ENCODE measurements around the gene CREB3.

CREB3 gene

DNA sequence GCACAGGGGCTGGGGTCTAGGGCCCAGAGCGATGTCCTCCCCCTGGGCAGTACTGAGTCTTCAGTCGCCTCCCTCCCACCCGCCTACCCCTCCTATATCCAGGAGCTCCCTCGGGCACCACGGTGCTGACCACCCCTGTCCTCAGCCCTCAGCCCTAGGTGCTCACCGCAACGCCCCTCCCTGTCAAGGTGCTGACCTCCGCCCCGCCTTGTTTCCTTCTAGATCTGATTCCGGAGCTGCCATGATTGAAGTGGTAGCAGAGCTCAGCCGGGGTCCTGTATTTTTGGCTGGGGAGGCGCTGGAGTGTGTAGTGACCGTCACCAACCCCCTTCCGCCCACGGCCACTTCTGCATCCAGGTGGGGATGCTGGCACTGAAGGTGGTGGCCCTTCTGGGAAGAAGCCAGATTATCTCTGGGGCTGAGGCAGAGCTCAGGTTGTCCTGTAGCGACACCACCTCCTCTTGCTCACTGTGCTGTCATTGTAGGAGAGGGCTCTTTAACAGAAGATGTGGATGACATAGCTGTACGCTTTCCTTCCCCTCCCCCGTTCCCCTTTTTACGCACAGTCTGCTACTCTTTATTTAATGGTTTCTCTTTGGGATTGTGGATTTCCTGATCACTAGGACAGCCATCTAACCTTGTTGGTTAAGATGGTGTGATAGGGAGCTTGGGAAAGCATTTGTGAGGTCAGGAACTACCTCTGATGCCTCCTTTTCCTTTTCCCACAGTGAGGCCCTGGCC lies 17.2 kb downstream of the CREB3 start:
- DNase-seq: peak; percentile 25 to 32

DNA sequence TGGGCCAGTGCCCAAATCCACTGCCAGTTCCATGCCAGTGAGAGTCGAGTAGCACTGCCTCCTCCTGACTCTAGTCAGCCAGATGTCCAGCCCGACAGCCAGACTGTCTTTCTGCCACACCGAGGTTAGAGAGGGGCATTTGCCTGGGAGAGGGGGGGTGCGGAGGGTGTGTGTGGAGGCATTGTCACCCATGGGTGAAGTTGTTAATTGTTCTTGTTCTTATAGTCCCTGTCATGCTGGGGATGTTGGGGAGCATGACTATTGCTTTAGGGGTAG lies 17.7 kb downstream of the CREB3 start:
- DNase-seq: no peak

DNA sequence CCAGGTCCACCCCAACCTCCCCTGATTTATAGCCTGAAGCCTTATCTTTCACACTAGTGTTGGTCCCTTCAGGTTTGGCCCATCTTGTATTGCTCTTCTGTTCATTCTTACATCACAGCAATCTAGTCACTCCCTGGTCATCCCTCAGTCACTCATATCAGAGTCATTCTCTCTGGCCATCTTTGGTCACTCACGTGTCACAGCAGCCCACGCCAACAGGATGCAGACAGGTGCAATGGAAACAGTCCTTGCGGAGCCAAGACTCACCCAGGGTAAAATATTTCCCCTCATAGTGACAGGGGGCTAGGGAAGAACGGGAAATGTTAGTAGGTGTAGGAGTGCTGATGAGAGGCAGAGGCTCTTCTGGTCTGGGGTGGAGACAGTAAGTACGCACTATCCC lies 21.0 kb downstream of the CREB3 start:
- no peak for DNase-seq

DNA sequence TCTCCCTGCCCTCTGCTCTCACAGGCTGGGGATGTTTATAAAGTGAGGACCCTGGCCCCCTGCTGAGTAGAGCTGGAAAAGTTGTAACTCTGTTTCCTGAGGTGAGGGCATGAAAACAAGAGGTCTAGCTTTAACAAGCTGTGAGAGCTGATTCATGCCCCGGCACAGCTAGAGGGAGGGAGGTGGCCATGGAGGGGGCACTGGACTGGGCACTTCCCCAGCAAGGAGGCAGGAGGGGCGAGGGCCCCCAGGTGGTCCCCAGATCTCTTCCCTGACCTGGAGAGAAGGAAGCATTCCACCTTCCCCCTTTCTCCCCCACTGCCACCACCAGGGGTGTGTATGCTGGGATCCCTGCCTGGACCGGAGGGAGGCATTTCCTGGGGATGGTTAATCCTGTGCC lies 21.8 kb downstream of the CREB3 start, which contains the start of gene MSMP:
Gene MSMP, minus strand, starts transcription at position 13 of the 400 bp plus-strand sequence. CDS start 147 bp downstream, outside the sequence.
- no peak for DNase-seq

DNA sequence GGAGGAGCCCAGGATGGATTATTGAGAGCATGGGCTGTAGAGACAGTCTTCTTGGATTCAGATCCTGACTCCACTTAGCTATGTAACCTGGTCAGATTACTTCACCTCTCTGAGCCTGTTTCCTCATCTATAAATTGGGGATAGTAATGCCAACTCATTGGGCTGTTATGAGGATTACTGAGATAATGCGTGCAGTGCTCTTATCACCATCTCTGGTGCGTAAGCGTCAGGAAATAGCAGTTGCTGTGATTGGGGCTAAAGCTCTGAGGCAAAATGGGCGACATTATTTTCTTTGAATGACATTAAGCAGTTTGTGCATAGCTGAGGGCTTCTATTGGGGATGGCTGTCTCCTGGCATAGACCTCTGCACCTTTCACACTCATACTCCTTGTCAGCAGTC lies 22.6 kb downstream of the CREB3 start:
- DNase-seq: no peak

DNA sequence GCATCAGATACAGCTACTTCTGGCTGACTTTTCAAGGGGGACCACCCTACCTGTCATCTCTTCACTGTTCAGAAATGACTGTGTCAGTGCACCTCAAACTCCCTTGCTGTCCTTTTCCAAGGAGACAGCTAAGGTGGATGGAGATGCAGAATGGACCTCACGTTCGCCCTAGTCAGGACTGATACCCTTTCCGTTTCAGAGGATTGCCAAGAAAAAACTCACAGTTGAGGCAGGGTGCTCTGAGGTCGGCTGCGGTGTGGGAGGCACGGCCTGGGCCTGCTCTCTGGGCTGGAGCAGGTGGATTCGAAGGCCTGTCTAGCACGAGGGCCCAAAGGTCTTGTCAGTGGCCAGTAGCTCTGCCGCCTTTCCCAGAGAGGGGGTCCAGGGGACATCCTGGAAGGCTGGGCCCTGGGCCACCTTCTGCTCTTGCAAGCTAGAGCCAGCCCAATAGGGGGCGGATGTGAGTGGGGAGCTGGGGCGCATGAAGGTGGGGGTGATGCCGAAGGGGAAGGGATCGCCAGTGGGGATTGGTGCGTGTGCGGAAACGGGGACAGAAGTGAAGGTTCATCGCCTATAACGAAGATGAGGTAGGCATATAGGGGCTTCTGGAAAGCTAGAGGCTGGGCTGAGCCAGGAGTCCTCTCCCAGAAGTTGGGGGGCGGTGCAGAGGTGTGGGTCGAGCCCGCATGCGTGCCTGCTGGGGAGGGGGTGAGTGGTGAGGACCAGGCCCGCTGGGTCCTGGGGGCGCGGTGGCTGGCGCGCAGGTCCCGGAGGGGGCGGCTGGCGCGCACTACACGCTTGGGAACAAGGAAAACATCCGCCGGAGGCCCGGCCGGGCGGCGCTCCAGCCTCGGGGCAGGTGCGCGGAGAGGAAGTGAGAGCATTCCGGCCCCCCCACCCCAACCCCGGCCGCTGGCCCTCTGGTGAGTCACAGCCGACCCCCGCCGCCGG lies 24.1 kb downstream of the CREB3 start:
- peak; percentile 74 to 78 for DNase-seq

DNA sequence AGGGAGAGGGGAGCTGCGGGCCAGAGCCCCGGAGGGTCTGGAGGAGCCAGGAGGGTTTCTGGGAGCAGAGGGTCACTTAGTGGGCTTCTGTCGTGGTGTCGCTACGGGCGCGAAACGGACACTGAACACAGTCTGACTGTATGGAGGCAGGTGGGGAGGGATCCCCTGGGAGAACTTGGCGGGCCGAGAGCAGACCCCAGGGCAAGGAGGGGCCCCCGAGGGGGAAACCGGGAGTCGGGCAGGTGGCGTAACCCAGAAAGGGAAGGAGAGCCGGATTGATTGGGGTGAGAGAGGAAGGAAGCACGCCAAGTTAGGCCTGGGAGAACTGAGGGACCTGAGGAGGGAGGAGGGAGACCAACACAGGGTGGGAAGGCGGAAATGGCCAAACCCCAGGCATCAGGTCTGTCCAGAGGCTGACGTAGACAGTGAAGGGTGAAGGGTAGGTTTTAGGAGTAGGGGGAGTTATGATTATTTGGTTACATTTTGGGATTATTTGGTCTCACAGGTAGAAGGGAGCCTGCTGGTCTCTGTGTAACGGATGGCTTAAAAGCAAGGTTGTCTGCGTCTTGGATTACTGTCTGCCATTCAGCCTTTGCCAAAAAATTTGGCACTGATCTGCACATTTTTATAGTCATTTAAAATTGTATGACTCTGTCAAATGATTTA lies 24.9 kb downstream of the CREB3 start:
- DNase-seq: no peak

DNA sequence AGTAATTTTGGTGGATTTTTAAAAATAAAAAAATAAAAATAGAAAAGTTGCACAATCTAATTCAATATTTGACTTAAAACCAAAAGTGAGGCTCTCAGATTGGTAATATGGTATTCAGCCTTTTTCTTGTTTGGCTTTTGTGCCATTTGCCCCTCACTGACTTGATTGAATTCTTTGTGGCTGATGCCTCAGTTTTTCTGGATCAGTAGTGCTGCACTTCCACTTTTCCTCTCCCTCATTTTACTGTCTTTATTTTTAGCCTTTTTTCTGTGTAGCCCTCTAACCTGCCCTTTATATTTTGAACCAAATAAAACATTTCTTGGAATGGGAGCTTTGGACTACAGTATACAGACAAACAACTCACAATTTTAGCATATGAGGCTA lies 25.4 kb downstream of the CREB3 start:
- no peak for DNase-seq

DNA sequence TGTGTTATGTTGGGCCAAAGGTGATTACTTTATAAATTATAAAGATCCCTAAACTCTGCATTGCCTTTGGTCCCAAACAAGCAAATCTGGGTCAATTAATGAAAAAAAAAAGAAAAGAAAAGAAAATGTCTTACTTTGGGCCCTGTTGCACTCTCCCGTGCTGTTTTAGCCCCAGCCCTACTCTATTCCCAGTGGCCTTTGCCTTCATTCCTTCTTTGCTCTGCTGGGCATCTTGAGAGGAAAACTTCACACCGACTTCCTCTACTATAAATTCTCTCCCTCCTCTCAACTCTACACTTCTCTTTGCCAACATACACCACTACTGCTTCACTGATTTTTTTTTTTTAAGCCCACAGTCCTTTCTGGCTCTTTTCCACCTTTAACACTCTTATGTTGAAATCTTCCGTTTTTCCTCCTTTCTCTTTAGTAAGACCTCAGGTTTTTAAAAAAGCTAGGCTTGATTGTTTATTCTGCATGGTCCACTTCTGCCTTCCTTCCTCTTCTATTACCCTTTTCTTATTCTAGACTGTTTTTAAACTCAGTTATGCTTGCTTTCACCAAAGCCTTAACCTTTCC lies 26.1 kb downstream of the CREB3 start:
- DNase-seq: no peak

DNA sequence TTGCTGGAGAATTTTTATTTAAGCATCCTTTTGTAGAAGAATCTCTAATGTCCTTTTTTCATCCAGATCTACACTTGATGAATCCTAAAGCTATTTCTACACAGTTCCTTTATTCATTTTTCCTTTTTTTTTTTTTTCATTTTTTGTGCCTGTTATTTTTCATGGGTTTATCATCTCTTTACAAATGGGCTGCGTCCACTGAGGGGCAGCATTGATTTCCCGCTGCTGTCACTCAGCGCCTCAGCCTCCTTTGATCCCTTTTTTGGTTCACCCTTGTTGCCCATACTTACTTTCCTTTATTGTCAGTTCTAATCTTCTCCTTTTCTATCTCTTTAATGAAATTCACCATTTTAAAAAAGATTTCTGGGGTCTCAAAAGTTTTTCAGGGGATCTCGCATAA lies 27.3 kb downstream of the CREB3 start:
- no peak for DNase-seq

DNA sequence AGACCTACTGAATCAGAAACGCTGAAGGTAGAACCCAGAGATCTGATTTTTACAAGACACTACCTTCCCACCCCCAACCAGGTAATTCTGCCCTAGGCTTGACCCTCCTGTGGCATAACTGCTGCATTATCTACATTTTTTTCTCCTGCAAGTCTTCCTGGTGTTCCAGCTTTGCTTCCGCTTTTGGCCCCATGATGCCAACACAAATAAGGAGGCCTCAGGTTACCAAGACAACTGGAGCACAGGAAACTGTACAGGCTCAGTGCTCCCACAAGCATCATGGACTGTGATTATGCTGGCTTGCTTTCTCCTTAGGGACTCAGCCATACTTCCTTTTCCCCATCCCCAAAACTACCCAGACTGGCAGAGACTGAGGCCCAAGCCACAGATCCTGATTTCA lies 28.2 kb downstream of the CREB3 start:
- DNase-seq: no peak

DNA sequence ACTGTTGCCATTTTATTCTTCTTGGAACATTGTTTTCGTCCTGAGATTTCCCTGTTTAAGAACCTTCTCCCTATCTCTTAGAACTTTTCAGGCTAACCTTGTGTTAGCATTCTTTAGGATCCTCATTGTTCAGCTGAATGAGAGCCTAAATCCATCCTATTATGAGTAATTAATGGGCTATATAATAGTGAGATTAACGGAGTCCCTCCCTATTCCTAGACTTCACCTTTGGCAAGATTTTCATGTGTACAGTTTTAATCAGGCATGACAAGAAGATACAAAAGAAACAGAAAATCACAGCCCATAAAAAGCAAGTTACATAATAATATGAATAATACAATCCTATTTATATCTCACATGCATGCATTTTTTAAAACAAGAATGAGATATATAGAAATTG lies 30.7 kb downstream of the CREB3 start:
- no peak for DNase-seq

DNA sequence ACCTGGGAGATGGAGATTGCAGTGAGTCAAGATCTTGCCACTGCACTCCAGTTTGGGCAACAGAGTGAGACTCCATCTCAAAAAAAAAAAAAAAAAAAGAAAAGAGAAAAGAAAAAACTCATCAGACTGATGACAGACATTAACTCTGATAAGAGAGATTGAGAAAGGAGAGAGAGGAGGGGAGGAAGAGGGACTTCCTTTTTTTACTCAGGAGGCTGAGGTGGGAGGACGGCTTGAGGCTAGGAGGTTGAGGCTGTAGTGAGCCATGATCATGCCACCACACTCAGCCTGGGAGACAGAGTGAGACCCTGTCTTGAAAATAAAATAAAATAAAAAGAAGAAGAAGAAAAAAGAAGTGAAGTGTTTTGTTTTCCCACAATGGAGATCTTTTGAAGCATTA lies 31.3 kb downstream of the CREB3 start:
- no peak for DNase-seq

DNA sequence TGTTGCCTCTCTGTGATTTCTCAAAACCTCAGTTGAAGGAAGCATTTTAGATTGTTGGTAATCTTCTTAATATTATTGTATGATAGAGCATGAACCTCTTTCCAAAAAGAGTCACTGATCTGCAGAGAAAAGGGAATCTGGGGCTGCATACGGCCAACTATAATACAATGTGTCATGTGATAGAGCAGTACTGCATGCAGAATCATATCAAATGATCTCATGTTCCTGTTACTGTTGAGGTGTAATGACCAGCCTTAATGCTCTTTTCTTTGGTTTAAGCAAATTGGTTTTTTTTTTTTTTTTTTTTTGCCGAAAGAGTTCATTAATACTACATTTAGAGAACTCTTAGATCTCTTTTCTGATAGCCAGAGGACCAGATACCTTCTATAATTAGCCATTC lies 34.5 kb downstream of the CREB3 start:
- DNase-seq: no peak

DNA sequence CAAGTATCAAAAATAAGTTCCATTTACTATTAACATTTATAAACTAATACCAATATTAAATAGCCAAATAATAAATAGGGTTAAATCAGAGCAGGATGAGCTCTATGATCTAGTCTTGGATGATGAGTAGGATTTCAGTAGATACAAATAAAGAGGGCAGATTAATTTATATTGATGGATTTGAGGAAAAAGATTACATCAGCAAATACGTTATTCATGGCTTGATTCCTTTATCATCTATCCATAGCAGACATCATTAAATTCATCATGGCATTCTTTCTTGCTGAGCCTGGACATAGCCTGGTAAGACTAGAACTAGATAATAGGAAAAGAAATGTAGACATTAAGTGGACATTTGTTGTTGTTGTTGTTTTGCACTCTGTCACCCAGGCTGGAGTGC lies 35.0 kb downstream of the CREB3 start:
- no peak for DNase-seq

DNA sequence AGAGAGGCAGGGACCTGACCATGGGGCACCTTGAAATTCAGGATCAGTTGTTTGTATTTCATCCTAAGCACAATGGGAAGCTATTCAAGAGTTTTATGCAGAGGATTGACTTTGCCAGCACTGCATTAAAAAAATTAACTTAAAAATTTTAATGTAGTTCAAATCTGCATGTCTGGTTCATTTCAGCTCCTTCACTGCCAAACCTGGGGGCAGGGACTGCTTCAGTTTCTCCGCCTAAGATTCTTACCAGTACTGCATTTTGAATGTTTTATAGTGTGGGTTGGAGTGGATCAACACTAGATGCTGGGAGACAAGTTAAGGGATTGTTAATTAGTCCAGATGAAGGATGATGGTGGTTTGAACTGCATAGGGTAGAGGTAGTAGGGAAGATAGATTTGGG lies 37.3 kb downstream of the CREB3 start:
- no peak for DNase-seq

DNA sequence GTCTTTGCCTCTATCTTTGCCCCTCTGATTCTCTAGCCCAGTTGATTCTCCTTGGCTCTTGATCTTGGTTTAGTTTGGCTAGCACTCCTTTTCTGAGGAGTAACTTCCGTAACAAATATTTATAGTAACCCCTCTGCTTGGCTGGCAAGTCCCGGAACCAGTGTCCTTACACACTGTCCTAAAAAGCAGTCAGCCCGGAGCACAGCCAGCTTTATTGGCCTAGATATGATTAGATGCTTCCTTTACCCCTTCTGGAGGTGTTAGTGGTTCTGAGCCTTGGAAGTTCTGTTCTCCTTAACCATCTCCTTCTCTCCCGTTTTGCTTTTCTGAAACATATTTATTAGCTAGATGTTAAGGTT lies 38.6 kb downstream of the CREB3 start:
- DNase-seq: no peak

DNA sequence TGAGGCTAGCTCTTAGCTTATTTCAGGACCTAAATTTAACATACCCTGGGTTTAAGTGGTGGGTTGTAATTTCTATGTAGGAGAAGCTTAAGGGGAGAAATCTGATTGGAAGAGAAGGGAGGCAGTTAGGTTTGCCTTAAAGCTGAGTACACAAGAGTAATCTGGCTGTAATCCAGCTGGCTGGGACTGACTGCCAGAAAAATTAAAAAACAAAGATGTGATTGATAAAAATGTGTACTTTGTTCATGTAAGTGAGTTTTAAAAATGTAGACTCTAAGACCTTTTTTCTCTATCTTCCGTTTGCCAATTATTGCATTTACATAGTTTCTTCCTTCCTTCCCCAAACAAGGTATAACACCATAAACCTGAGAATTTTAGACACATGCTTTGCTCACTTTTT lies 39.1 kb downstream of the CREB3 start:
- no peak for DNase-seq

DNA sequence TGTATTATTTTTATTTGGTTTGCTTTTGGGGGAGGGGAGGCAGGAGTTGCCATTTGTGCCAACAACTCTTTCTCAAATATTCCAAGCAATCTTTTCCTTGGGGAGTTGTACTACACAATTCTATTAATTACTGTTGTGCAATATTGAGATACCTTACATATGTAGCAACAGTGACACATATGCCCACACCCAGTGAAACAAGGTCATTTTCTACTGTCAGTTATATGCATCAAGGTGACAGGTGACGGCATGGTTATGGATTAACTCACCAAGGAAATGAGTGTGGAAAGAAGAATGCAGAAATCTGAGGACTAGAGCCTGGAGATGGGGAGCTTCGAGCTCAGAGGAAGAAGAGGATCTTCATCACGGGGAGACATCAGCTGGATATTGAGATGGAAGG lies 39.5 kb downstream of the CREB3 start:
- no peak for DNase-seq

DNA sequence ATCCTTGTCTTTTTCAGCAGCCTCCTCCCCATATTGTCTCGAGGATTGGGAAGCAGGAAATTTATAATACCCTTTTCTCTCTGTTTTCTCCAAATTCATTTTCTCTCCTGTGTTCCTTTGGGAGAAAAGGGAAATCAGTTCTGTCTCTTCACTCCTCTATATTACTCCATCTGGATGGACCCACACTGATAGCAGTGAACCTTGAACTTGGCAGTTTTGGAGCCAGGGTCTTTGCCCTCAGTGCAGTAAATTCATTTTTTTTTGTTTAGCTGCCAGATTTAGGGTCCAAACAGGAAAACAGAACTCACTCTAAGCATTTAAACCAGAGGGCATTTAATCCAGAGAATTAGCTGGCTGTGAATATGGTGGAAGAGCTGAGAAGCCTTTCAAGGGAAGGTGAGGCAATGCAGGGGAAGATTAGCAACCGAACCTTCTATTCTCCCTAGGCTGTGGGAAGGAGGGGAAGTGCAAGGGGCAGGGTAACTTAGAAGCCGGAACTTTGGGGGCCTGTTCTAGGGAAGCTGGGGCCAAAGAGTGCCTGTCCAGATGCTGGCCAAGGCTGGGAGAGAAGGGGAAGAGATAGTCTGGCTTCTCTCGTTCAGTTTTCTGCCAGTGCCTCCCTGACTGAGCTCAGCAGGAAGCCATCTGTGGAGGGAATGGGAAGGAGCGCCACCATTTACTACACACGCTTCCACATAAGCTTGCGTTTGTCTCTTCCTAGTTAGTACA lies 42.6 kb downstream of the CREB3 start:
- no peak for DNase-seq

DNA sequence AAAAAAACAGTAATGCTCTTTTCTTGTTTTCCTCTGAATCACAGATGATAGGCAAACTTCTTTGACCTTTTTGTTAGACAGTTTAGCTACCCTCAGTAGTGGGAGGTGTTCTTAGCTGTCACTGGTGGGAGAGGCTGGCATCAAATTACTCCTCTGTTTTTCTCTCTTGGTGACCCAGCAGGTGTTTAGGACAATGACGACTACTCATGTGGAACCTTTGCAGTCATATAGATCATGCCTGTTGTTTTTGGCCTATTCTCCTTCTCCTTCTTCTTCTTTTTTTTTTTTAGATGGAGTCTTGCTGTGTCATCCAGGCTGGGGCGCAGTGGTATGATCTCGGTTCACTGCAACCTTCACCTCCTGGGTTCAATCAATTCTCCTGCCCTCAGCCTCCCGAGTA lies 43.6 kb downstream of the CREB3 start:
- no peak for DNase-seq

DNA sequence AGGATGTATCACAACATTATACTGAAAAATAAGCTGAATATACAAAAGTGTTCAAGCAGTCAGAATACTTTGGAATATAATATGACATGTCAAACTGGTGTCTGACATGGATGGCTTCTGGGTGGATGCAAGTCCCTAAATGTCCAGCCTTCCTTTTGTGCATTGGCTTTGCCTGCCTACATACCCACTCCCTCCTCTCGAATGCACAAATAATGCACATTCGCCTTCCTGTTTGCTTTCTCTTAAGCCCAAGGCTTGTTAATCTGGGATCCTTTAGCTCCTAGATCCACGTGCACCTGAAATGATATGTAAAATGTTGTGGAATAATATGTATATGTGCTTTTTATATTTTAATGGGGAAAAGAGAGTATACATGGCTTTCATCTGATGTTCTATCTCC lies 46.0 kb downstream of the CREB3 start:
- DNase-seq: no peak

DNA sequence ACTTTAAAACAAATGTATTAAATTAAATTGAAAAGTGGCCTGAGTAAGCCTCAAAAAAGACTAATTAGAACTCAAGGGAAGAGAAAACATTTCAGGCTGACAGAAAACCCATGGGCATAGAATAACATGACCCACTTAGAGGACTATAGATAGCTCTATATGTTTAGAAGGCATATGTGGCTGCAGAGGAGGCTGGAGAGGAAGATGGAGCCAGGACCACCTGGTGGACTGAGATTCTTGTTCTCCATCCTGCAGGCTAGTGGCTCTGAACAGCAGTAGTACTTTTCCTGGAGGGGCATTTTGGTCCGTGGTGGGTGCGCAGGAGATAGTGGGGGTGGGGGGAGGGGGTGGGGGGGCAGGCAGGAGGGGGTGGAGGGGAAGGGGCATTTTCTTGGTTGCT lies 48.6 kb downstream of the CREB3 start:
- DNase-seq: no peak

Data from stimulated activated CD4-positive, alpha-beta T cell treated with anti-CD3 and anti-CD28 coated beads, Interleukin-4, amount 100 ng/mL, for 4 hours (primary cell).